ENCODE measurements around the gene SFSWAP. TPM values are rescaled to one million over a fixed set of nuclear protein-coding genes. Genes with fewer than 3 reads are reported as not detected.

Gene SFSWAP
- total RNA-seq, 4 donors from 2014 or later: 47.3 to 169 (median 75.6) TPM

- Histone ChIP-seq H3K36me3 (peaks cover 0 to 63% (median 0%) of the 10 kb centered on the region in 3 donors), H3K9me3 (no peaks in the 10 kb centered on the region), H3K4me3 (no peak overlapping the region), H3K4me1 (no peaks in the 10 kb centered on the region), H3K27me3 (no peaks in the 10 kb centered on the region), H3K27ac (no peak overlapping the region)
- DNase-seq: no peak
- TF ChIP-seq CTCF (IDR thresholded peaks at IDR 0.05) (no peak), POLR2A (IDR thresholded peaks at IDR 0.05) (no peak)
Measured at GRCh38 chr12:131749618-131750315, 38.9 kb downstream of the SFSWAP start.

GRCh38 chr12:131751335-131751734 is 40.4 kb downstream of the SFSWAP start:
- H3K27me3 ChIP-seq: no peaks in the 10 kb centered on the region
- no peaks in the 10 kb centered on the region for H3K4me1 ChIP-seq
- no peak overlapping the region for H3K4me3 ChIP-seq
- no peaks in the 10 kb centered on the region for H3K9me3 ChIP-seq
- H3K36me3 ChIP-seq: peaks cover 0 to 70% (median 0%) of the 10 kb centered on the region in 3 donors
- TF ChIP-seq POLR2A (IDR thresholded peaks at IDR 0.05): no peak
- TF ChIP-seq CTCF (IDR thresholded peaks at IDR 0.05): no peak
- no peak for DNase-seq
- H3K27ac ChIP-seq: no peak overlapping the region

- Histone ChIP-seq H3K27me3 (no peaks in the 10 kb centered on the region), H3K27ac (no peak overlapping the region), H3K4me3 (no peak overlapping the region), H3K4me1 (no peaks in the 10 kb centered on the region), H3K9me3 (no peaks in the 10 kb centered on the region), H3K36me3 (peaks cover 0 to 78% (median 0%) of the 10 kb centered on the region in 3 donors)
- TF ChIP-seq POLR2A (IDR thresholded peaks at IDR 0.05): no peak
- no peak for TF ChIP-seq CTCF (IDR thresholded peaks at IDR 0.05)
- DNase-seq: no peak
Measured at GRCh38 chr12:131752451-131752850, 41.6 kb downstream of the SFSWAP start.

- H3K27me3 ChIP-seq: no peaks in the 10 kb centered on the region
- no peak overlapping the region for H3K4me3 ChIP-seq
- no peak for TF ChIP-seq CTCF (IDR thresholded peaks at IDR 0.05)
- no peak for TF ChIP-seq POLR2A (IDR thresholded peaks at IDR 0.05)
- H3K36me3 ChIP-seq: peaks cover 0 to 83% (median 0%) of the 10 kb centered on the region in 3 donors
- no peak overlapping the region for H3K27ac ChIP-seq
- DNase-seq: no peak
- no peaks in the 10 kb centered on the region for H3K9me3 ChIP-seq
- H3K4me1 ChIP-seq: no peaks in the 10 kb centered on the region
Measured at GRCh38 chr12:131753005-131753404, 42.1 kb downstream of the SFSWAP start.

GRCh38 chr12:131753757-131754156 is 42.9 kb downstream of the SFSWAP start:
- Histone ChIP-seq H3K27ac (no peak overlapping the region), H3K9me3 (no peaks in the 10 kb centered on the region), H3K27me3 (no peaks in the 10 kb centered on the region), H3K4me3 (no peak overlapping the region), H3K36me3 (peaks cover 0 to 84% (median 0%) of the 10 kb centered on the region in 3 donors), H3K4me1 (no peaks in the 10 kb centered on the region)
- TF ChIP-seq CTCF (IDR thresholded peaks at IDR 0.05) (no peak), POLR2A (IDR thresholded peaks at IDR 0.05) (no peak)
- DNase-seq: no peak
